ENCODE data around the gene LNX1.

- TF ChIP-seq EP300 (IDR thresholded peaks at IDR 0.05) (no peak), POLR2A (IDR thresholded peaks at IDR 0.05; ENCODE audit: low read depth) (no peak)
- TF ChIP-seq, protein P1, sequence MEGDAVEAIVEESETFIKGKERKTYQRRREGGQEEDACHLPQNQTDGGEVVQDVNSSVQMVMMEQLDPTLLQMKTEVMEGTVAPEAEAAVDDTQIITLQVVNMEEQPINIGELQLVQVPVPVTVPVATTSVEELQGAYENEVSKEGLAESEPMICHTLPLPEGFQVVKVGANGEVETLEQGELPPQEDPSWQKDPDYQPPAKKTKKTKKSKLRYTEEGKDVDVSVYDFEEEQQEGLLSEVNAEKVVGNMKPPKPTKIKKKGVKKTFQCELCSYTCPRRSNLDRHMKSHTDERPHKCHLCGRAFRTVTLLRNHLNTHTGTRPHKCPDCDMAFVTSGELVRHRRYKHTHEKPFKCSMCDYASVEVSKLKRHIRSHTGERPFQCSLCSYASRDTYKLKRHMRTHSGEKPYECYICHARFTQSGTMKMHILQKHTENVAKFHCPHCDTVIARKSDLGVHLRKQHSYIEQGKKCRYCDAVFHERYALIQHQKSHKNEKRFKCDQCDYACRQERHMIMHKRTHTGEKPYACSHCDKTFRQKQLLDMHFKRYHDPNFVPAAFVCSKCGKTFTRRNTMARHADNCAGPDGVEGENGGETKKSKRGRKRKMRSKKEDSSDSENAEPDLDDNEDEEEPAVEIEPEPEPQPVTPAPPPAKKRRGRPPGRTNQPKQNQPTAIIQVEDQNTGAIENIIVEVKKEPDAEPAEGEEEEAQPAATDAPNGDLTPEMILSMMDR (IDR thresholded peaks at IDR 0.05): no peak
These were observed 7.6 kb upstream of the LNX1 start for GRCh38 chr4:53598901-53599300.

Measured in esophagus muscularis mucosa (tissue), 4 donors.